Measurements from ENCODE around the gene EFCAB9. TPM values are rescaled to one million over a fixed set of nuclear protein-coding genes. Genes with fewer than 3 reads are reported as not detected.

Gene EFCAB9
- total RNA-seq, 1 experiment from 2014 or later: not detected

DNA sequence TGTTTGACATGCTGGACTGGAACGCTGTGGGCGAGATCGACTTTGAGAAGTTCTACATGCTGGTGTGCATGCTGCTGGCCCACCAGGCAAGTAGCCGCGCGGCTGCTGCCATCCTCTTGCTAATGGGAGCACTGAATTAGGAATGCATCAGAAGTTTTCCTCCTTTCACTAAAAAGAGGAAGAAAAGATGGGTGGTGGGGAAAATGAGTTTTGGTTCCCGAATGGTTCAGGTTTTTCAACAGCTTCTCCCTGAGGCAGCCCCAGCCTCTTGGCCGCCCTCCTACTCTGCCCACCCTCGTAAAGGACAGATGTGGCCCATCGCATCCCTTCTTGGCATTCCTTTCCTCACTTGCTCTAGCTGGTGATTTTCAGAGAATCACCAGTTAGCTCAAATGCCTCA, 5.5 kb downstream of the EFCAB9 start:
- RAD21 ChIA-PET (ENCODE audit: low non-redundant PET in 1 of 2, low total read pairs in 2 of 2, uncharacterized antibody in 2 of 2, unreplicated experiment in 2 of 2): no interaction called here
- Histone ChIP-seq H3K27ac (ENCODE audit: low read depth, low read length) (no peak overlapping the region), H3K79me2 (ENCODE audit: insufficient read depth, low read length) (no peaks in the 10 kb centered on the region), H3K9me2 (ENCODE audit: insufficient read depth) (no peaks in the 10 kb centered on the region), H3K4me3 (replicated peaks in 1 of 2; ENCODE audit: low read depth in 1 of 2, low read length in 2 of 2) (no peak overlapping the region), H3K9ac (ENCODE audit: low read length) (no peak overlapping the region), H3K4me2 (ENCODE audit: low read length) (no peak overlapping the region), H3K36me3 (ENCODE audit: control insufficient read depth in 1 of 2, insufficient read depth in 2 of 2, low read length in 2 of 2) (no peaks in the 10 kb centered on the region), H3K9me3 (ENCODE audit: control insufficient read depth in 1 of 2, insufficient read depth in 1 of 2, low read depth in 1 of 2, low read length in 2 of 2) (no peaks in the 10 kb centered on the region), H4K20me1 (ENCODE audit: insufficient read depth) (no peaks in the 10 kb centered on the region), H2AFZ (ENCODE audit: low read depth, low read length, poor library complexity, severe bottlenecking) (no peak overlapping the region), H3K27me3 (ENCODE audit: insufficient read depth, low read length) (no peaks in the 10 kb centered on the region), H3K4me1 (ENCODE audit: control insufficient read depth in 1 of 2, insufficient read depth in 2 of 2, low read length in 2 of 2) (no peaks in the 10 kb centered on the region; a peak in 1 of 4 replicates)
- ATAC-seq (no peak), DNase-seq (ENCODE audit: low read depth, low spot score) (no peak)
- CTCF ChIA-PET: interaction anchor here (1.0 kb wide), 1 partner anchor 11 kb away, joined by 3 read pairs; the partner anchor contains the start of gene STK10
- no TSS peak for BruUV-seq (replicated peaks)
- POLR2A ChIA-PET: interaction anchor here (0.7 kb wide), 1 partner anchor 8 kb away, joined by 3 read pairs; no protein-coding TSS in a partner anchor
- intact Hi-C loops (cut with micrococcal nuclease): no loop called here
- no peak for TF ChIP-seq RAD21 (IDR thresholded peaks at IDR 0.05; ENCODE audit: low read depth)
- TF ChIP-seq SRF (IDR thresholded peaks at IDR 0.05; ENCODE audit: low read depth): no peak
- no peak for TF ChIP-seq JUND (IDR thresholded peaks at IDR 0.05)
- no peak for TF ChIP-seq ZNF274 (IDR thresholded peaks at IDR 0.05; ENCODE audit: low read depth, low read length)
- TF ChIP-seq ELF1 (IDR thresholded peaks at IDR 0.05; ENCODE audit: borderline replicate concordance, low read depth): no peak
- TF ChIP-seq SP1 (IDR thresholded peaks at IDR 0.05; ENCODE audit: low read depth): no peak
- no peak for TF ChIP-seq POLR2A (IDR thresholded peaks at IDR 0.05; ENCODE audit: borderline replicate concordance, extremely low read depth, insufficient read depth, insufficient read length)
- TF ChIP-seq CBX3 (IDR thresholded peaks at IDR 0.05; ENCODE audit: low read depth): no peak
- no peak for TF ChIP-seq EZH2phosphoT487 (IDR thresholded peaks at IDR 0.05; ENCODE audit: borderline replicate concordance)
- TF ChIP-seq SIN3A (IDR thresholded peaks at IDR 0.05; ENCODE audit: low read depth): no peak
- TF ChIP-seq EZH2 (IDR thresholded peaks at IDR 0.05): no peak
- TF ChIP-seq FOSL1 (IDR thresholded peaks at IDR 0.05; ENCODE audit: low read depth): no peak
- TF ChIP-seq EGR1 (IDR thresholded peaks at IDR 0.05; ENCODE audit: low read depth): no peak
- TF ChIP-seq, protein P1, sequence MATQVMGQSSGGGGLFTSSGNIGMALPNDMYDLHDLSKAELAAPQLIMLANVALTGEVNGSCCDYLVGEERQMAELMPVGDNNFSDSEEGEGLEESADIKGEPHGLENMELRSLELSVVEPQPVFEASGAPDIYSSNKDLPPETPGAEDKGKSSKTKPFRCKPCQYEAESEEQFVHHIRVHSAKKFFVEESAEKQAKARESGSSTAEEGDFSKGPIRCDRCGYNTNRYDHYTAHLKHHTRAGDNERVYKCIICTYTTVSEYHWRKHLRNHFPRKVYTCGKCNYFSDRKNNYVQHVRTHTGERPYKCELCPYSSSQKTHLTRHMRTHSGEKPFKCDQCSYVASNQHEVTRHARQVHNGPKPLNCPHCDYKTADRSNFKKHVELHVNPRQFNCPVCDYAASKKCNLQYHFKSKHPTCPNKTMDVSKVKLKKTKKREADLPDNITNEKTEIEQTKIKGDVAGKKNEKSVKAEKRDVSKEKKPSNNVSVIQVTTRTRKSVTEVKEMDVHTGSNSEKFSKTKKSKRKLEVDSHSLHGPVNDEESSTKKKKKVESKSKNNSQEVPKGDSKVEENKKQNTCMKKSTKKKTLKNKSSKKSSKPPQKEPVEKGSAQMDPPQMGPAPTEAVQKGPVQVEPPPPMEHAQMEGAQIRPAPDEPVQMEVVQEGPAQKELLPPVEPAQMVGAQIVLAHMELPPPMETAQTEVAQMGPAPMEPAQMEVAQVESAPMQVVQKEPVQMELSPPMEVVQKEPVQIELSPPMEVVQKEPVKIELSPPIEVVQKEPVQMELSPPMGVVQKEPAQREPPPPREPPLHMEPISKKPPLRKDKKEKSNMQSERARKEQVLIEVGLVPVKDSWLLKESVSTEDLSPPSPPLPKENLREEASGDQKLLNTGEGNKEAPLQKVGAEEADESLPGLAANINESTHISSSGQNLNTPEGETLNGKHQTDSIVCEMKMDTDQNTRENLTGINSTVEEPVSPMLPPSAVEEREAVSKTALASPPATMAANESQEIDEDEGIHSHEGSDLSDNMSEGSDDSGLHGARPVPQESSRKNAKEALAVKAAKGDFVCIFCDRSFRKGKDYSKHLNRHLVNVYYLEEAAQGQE (IDR thresholded peaks at IDR 0.05; ENCODE audit: low read depth): no peak
- TF ChIP-seq MAX (IDR thresholded peaks at IDR 0.05): no peak
- TF ChIP-seq ZBTB33 (IDR thresholded peaks at IDR 0.05; ENCODE audit: extremely low read depth, insufficient replicate concordance, low read length): no peak
- no peak for TF ChIP-seq CEBPB (IDR thresholded peaks at IDR 0.05; ENCODE audit: low read depth)
- TF ChIP-seq TCF7L2 (IDR thresholded peaks at IDR 0.05; ENCODE audit: borderline replicate concordance, extremely low read depth, insufficient read depth, insufficient read length): no peak
- no peak for TF ChIP-seq POLR2AphosphoS5 (IDR thresholded peaks at IDR 0.05; ENCODE audit: low read depth, low read length)
